GM12878 (cell line): ENCODE data around the gene TMEM217.

Source experiments
- CTCF ChIP-seq, 3 experiments: IDR thresholded peaks in 2 of 3; conservative IDR thresholded peaks in 1 of 3; 2 replicates each; pipeline ENCODE4 v1.5.1; 2011; ENCODE audit warnings: low read depth in 3 of 3, low read length in 3 of 3, mild to moderate bottlenecking in 3 of 3, control low read depth in 2 of 3, moderate library complexity in 2 of 3, inconsistent platforms in 1 of 3, mixed read lengths in 1 of 3; ENCODE audit not compliant: control insufficient read depth in 2 of 3, insufficient read depth in 1 of 3; ENCODE audit errors: extremely low read depth in 1 of 3
- MTA3 ChIP-seq: IDR thresholded peaks from 2 replicates; pipeline ENCODE4 v1.6.1; 2012; ENCODE audit warnings: low read length, inconsistent platforms, borderline replicate concordance
- NR2C2 ChIP-seq: IDR thresholded peaks from 2 replicates; pipeline ENCODE4 v1.6.1; 2011; ENCODE audit warnings: borderline replicate concordance, low read depth; ENCODE audit not compliant: control insufficient read depth, insufficient read length
- POLR2AphosphoS5 ChIP-seq: IDR thresholded peaks from 2 replicates; pipeline ENCODE4 v1.6.1; 2011; ENCODE audit warnings: mild to moderate bottlenecking, low read length, inconsistent platforms
- RELA ChIP-seq: fragments of 450-650 bp; IDR thresholded peaks from 2 replicates; pipeline ENCODE4 v1.8.0; 2014; ENCODE audit warnings: borderline replicate concordance; ENCODE audit not compliant: partially characterized antibody
- TF ChIP-seq, protein P1 (sequence below): fragments of 450-650 bp; IDR thresholded peaks from 2 replicates; pipeline ENCODE4 v1.6.1; 2018; ENCODE audit warnings: mild to moderate bottlenecking, low read depth, moderate library complexity; ENCODE audit not compliant: partially characterized antibody

DNA sequence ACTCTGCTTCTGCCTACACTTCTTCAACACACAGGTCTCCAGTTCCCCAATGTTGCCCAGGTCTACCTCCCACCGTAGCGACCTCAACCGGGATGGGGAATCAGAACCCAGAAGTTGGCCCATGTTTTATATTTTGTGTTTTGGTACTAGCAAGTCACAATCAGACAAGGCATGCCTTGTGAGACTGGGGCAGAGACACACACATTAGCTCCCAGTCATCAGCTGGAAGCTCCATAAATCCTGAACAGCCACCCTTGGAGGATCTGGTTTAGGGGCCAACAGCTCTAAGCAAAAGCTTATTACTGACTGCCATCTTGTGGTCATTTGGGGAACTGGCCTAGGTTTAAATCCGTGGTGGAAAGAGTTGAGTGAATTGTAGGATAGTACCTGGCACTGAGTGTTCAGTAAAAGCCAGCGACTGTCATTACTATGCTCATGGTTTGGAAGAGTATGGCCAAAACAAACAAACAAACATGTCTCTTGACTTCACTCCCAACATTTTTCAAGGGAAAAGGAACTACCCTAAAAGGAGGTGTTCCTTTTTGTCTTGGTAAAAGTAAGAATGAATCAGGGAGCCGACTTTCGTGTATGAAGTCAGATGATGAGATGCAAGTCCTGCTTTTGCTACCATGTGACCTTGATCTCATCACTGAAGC, 47.5 kb downstream of the TMEM217 start:
- TF ChIP-seq CTCF (IDR thresholded peaks at IDR 0.05 in 2 of 3, conservative IDR thresholded peaks at IDR 0.05 in 1 of 3; ENCODE audit: control insufficient read depth in 2 of 3, extremely low read depth in 1 of 3, insufficient read depth in 1 of 3, low read depth in 3 of 3, low read length in 3 of 3) = peak; percentile 87 to 96 (median 95)
- TF ChIP-seq, protein P1, sequence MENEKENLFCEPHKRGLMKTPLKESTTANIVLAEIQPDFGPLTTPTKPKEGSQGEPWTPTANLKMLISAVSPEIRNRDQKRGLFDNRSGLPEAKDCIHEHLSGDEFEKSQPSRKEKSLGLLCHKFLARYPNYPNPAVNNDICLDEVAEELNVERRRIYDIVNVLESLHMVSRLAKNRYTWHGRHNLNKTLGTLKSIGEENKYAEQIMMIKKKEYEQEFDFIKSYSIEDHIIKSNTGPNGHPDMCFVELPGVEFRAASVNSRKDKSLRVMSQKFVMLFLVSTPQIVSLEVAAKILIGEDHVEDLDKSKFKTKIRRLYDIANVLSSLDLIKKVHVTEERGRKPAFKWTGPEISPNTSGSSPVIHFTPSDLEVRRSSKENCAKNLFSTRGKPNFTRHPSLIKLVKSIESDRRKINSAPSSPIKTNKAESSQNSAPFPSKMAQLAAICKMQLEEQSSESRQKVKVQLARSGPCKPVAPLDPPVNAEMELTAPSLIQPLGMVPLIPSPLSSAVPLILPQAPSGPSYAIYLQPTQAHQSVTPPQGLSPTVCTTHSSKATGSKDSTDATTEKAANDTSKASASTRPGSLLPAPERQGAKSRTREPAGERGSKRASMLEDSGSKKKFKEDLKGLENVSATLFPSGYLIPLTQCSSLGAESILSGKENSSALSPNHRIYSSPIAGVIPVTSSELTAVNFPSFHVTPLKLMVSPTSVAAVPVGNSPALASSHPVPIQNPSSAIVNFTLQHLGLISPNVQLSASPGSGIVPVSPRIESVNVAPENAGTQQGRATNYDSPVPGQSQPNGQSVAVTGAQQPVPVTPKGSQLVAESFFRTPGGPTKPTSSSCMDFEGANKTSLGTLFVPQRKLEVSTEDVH = no peak
- TF ChIP-seq MTA3 = no peak
- no peak for TF ChIP-seq RELA
- TF ChIP-seq NR2C2 = no peak
- no peak for TF ChIP-seq POLR2AphosphoS5
